ENCODE data around the gene CRACDL. TPM values are rescaled to one million over a fixed set of nuclear protein-coding genes. Genes with fewer than 3 reads are reported as not detected.

The CRACDL gene, protein sequence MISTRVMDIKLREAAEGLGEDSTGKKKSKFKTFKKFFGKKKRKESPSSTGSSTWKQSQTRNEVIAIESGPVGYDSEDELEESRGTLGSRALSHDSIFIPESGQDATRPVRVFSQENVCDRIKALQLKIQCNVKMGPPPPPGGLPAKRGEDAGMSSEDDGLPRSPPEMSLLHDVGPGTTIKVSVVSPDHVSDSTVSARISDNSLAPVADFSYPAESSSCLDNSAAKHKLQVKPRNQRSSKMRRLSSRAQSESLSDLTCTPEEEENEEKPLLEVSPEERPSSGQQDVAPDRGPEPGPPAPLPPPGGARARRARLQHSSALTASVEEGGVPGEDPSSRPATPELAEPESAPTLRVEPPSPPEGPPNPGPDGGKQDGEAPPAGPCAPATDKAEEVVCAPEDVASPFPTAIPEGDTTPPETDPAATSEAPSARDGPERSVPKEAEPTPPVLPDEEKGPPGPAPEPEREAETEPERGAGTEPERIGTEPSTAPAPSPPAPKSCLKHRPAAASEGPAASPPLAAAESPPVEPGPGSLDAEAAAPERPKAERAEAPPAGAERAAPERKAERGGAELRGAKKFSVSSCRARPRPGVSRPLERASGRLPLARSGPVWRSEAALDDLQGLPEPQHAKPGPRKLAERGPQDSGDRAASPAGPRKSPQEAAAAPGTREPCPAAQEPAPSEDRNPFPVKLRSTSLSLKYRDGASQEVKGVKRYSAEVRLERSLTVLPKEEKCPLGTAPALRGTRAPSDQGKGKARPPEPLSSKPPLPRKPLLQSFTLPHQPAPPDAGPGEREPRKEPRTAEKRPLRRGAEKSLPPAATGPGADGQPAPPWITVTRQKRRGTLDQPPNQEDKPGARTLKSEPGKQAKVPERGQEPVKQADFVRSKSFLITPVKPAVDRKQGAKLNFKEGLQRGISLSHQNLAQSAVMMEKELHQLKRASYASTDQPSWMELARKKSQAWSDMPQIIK
- total RNA-seq, result under 0.01 and 0.11 TPM in 2 replicates

GRCh38 chr2:98935777-98936352 is at the start of gene CRACDL:
Gene CRACDL, minus strand, starts transcription at chr2:98936225. Its CDS starts 89,425 bp downstream, at chr2:98846800.

Small RNAs within 50 kb of the gene (small RNA-seq; reads per million reads assigned to genes)
- gene RNU4-84P, result not detected
- not detected for gene RNU7-46P

Other genes with a start within 250 kb of the CRACDL start
- gene MGAT4A, start 205.1 kb downstream of the CRACDL start, total RNA-seq, result 0.32 and 1.2 TPM in 2 replicates
- 0.11 and 0.13 TPM in 2 replicates for gene C2orf15, start 205.5 kb upstream of the CRACDL start, total RNA-seq
- gene TSGA10, start 218.7 kb upstream of the CRACDL start, total RNA-seq, result 4.3 and 6.9 TPM in 2 replicates
- gene LIPT1, start 218.7 kb upstream of the CRACDL start, total RNA-seq, result 8.6 and 10.8 TPM in 2 replicates
- gene MITD1, start 244.8 kb upstream of the CRACDL start, total RNA-seq, result 24.1 and 25.1 TPM in 2 replicates
- 36.6 and 40.8 TPM in 2 replicates for gene MRPL30, start 245.0 kb upstream of the CRACDL start, total RNA-seq